DMS114 treated with DMSO at 0.1 percent for 48 hours (cell line): ENCODE results near the gene MARCKS.
A peak's percentile ranks its signal among the peaks of the same experiment; 100 is the strongest.

Experiments
- DNase-seq: peaks from one replicate; lab custom pipeline; 2025; ENCODE audit not compliant: unreplicated experiment; lab: John Stamatoyannopoulos, UW

Gene MARCKS, protein sequence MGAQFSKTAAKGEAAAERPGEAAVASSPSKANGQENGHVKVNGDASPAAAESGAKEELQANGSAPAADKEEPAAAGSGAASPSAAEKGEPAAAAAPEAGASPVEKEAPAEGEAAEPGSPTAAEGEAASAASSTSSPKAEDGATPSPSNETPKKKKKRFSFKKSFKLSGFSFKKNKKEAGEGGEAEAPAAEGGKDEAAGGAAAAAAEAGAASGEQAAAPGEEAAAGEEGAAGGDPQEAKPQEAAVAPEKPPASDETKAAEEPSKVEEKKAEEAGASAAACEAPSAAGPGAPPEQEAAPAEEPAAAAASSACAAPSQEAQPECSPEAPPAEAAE

GRCh38 chr6:113856625-113857555, at the start of gene MARCKS:
Gene MARCKS (plus strand): TSS chr6:113857345. CDS start chr6:113857746, 401 bp downstream.
- peak; percentile 71 for DNase-seq

DNA sequence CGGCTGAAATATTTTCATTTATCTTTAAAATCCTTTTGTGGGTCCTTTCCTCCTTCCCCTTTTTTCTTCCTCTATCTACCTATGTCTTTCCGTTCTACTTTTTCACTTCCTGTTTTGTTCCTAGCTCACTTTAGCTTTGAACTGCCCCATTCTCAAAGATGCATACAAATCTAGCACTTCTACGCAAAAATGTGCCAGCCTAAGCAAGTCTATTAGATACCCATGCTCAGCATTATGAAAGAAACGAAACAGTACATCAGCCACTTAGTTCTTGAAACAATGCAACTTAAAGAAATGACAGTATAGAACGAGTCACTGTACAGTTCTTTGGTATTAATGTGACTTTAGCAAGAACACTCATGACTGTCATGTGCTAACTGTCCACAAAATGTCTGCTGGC, 47.3 kb upstream of the MARCKS start:
- DNase-seq = no peak

- DNase-seq = no peak
Measured at GRCh38 chr6:113813142-113813541, 44.0 kb upstream of the MARCKS start.

- no peak for DNase-seq
Measured at GRCh38 chr6:113818578-113818977, 38.6 kb upstream of the MARCKS start.

GRCh38 chr6:113819169-113819830, 37.8 kb upstream of the MARCKS start:
- no peak for DNase-seq

- no peak for DNase-seq
Measured at GRCh38 chr6:113820761-113821160, 36.4 kb upstream of the MARCKS start.

GRCh38 chr6:113821445-113821844, 35.7 kb upstream of the MARCKS start:
- DNase-seq = no peak

DNA sequence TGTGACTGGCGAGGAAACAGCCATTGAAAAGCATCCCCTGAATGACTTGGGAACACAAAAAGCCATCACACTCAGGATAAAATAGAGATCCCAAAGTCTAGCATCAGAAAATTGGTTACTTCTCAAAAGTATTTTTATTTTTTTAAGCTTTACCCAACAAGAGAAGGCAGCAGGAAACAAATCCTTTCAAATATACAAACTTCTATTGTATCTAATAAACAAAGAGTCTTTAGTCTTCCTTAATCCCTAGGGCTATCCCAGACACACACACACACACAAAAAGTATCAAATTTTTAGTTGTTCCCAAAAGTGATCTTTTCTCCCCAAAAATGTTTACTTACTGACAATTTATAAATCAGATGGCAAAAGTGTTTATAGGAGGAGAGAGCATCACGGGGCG, 33.2 kb upstream of the MARCKS start:
- no peak for DNase-seq

- no peak for DNase-seq
Measured at GRCh38 chr6:113824411-113824810, 32.7 kb upstream of the MARCKS start.

DNA sequence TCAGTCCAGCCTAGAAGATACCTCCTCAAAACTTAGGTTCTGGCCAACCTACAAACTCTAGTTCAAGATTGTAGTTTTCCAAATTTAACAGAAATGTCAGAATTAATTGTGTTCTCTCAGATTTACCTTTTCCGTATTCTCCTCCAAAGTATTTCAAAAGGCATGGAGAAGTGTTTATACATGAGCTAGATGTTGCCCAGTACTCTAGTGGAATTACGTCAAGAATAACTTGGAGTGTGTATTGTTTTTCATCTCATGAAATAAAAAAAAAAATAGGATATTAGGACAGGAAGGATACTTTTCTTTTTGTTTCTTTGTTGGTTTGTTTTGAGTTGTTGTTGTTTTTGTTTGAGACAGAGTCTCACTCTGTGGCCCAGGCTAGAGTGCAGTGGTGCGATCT, 32.3 kb upstream of the MARCKS start:
- no peak for DNase-seq

DNA sequence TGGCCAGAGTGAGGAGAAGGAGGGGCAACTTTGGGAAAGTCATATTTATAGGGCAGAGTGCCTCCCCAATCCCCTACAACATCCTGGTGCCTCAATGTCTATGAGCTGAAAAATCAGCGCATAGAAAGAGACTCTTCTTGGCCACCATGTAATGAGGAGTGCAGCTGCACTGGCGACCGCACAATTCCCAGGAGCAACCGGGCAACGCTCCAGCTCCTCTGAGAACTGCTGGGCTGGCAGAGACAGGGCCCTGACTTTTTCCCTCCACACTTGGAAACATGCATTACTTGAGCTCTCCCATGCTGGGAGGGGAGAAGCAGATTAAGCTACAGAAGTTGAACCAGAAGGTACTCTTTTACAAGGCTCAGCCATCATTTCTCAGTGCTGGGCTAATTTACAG, 31.4 kb upstream of the MARCKS start:
- no peak for DNase-seq

DNA sequence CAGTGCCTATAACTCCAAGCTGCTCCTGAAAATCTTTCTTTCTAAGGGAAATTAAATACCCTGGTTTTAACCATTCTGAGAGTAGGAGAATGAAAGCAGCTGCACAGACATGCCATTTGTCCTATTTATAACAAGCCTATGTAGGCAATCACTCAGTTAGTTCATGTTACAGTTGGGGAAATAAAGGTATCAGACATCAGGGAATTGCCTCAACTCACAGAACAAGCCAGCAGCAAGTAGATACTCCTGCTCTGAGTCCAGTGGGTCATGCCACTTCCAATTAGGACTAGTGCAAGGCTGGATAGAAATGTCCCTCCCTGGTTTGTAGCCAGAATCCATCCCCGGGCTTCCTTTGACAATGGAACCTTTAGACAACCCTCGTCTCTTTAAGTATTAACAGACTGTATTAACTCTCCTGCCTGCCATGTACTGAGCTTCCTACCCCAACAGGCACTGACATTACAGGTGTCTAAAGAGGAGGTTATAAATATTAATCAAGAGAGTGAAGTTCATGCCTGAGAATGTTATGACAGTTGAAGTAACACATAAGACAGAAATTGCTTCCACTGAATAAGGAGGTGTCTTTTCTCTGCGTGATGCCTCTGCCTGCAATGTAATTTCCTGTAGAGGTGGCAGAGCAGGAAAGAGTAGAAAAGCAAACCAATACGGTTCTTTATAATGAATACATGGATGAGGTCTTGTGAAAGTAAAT, 28.0 kb upstream of the MARCKS start:
- DNase-seq = no peak

DNA sequence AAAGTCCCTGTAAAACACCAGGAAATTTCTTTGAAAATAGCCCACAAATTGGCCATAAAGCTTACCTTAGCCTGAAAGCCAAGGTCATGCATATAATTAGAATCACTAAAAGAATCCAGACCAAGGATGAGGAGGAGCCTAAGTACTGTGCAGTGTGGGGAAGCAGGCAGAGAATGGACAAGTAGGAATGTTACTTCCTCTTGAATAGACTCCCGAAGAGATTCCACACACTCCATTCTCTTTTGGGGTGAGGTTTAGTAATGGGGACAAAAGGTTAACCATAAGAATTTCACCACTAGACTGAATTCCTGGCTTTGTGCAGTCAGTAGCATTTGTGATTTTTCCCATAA, 27.5 kb upstream of the MARCKS start:
- no peak for DNase-seq

DNA sequence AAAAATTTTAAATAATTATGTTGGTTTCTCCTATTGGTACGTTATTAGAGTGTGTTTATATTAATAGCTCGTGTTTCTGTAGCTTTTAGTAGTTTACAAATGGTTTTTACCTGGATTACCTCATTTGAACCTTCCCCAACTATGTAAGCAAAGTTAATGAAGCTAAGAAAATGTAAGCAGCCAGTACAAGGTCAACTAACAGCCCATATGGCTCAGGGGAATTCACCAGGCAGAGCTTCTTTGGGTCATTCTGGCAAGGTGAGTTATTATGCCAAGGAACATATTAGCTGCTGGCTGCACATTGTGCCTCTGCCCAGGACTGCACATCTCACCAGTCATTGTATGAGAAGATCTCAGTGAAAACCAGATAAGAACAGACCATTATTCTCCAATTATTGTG, 27.0 kb upstream of the MARCKS start:
- DNase-seq = no peak

- DNase-seq = no peak
Measured at GRCh38 chr6:113833537-113833936, 23.6 kb upstream of the MARCKS start.

- DNase-seq = no peak
Measured at GRCh38 chr6:113837170-113837569, 20.0 kb upstream of the MARCKS start.

DNA sequence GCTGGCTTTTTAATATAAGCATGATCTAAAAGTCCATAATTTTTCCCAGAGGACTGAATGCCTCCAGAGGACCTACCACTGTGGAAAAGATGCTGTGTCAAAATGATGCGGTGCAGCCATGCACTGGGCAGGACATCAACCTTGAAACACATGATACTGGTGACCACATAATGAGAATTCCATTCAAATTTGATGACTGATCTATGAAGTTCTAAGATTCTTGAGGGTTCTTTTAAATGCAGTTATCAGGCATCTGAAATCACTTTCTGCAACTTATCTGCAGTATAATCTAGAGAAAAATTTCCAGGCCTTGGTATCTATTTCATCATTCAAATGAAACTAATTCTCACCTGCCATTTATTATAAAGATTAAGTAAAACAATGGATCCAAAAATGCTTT, 15.0 kb upstream of the MARCKS start:
- DNase-seq = no peak

DNA sequence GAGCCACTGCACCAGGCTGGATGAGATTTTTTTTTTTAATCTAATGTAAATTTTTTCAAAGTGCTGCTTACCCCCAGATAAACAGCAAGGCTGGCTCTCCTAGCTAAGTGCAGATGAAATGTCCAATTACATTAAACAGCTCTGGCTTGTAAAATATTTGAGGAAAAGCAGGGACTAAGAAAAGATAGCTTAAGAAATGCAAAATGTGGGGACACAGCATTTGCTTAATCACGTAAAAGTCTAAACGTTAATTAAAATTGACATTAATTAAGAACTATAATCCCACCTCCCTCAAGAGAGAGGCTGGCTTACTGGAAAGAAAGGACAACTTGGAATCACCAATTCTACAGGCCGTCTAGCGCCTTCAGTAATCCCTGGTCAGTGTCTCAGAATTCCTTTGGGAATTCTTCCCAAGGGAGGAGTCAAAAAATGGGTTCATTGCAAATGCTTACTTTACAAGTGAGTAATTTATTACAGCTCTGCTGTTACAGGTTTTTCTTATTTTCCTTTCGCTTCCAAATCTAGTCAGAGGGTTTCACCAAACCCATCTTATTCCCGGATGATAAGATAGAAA, 13.6 kb upstream of the MARCKS start:
- DNase-seq = no peak

- DNase-seq = no peak
Measured at GRCh38 chr6:113846577-113846976, 10.6 kb upstream of the MARCKS start.

DNA sequence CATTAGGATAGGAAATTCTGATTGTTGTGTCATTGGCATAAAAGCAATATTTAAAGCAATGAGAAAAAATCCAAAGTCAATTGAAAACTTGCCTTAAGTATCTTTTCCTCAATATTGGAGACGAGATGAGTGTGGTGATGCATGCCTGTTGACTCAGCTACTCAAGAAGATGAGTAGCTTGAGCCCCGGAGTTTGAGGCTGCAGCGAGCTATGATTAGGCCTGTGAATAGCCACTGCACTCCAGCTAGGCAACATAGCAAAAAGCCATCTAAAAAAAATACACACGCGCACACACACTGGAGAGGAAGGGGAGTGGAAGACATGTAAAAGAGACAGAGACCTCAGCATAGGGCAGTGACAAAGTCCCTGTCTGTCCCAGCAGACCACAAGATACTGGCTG, 9.7 kb upstream of the MARCKS start:
- no peak for DNase-seq

DNA sequence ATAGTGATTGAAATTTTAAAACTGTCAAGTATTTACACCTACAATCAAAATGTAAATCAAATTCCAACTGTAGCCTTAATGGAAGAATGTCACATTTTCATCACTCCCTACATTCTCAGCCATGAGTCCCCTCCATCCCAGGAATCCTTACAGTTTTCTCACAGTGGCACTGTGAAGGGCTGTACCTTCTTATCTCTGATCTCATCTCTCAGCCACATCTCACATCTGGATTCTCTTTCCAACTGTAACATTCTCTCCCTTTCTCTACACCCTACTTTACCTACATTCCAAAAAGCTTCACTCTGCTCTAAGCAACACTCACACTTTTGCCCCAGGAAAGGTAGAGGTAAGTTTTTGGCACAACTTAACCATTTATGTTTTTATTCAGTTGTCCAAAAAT, 8.9 kb upstream of the MARCKS start:
- no peak for DNase-seq
